Measurements from ENCODE around the gene IL10RA.
A peak's percentile ranks its signal among the peaks of the same experiment; 100 is the strongest.
"Not testable (repeated sequence)": the region's sequence is repeated elsewhere in the genome, so short reads cannot be mapped to it uniquely, and the experiment has no call there.

IL10RA gene

GRCh38 chr11:117985953-117986887 lies at the start of gene IL10RA:
Gene IL10RA, plus strand, starts transcription at chr11:117986394. Its CDS starts 74 bp downstream, at chr11:117986468.
- peak in 45 of 51 donors; percentile 17 to 85 (median 60) for DNase-seq

DNA sequence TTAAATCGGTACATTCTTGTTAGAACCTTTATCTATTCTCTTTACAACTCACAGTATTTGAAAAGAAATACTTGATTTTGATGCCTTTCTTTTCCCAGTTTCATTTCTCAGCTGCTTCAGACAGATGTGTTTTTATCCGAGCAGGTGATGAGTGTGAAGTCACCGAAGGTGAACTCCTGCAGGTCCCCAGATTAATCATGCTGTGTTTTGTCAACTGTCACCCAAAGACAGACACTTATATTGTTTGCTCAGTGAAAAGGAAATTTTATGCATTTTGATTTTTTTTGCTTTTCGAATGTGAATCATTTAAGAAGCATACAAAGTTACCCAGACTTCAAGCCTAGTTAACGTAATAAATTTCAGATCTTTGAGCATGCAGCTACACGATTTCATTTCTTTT lies 49.2 kb upstream of the IL10RA start:
- DNase-seq = no peak

DNA sequence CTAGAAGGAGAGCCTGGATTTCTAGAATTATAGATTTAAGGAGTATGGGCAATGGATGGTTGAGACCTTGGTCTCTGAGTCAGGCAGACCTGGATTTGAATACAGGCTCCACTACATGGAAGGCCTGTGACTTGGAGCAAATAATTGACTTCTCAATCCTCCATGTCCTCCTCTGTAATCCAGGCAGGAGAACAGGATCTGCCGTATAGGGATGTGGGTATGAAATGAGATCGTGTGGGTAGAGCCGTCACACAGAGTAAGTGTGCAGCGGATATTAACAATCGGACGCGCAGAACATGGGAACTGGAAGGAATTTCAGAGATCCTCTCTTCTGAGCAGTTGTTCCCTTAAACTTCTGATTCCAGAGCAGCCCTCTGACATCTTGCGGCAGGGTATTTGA lies 45.5 kb upstream of the IL10RA start:
- DNase-seq = no peak

DNA sequence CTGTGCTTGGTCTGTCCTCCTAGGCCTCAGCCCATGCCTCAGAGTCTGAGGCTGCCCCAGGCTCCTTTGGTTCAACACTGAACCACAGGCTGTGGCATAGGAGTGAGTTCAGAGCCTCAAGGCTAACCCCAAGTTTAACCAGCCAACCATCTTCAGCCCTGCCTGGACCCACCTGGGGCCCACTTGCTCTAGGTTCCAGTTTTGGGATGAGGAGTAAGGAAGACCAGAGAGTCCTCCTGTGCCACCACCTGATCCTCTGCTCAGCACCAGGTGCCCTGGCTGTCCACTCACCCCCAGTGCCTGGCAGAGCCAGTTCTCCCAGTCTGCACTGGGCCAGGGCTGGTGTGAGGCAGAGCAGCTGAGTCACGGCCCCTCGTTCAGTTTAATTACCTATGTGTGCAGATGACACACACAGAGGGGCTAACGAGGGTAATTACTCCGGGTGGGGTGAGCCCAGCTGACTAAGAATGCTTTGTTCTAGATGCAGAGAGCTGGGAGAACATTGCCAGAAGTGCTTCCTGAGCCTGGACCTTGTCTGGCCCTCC lies 45.0 kb upstream of the IL10RA start:
- DNase-seq = no peak

- no peak for DNase-seq
Measured at GRCh38 chr11:117941976-117942654, 44.1 kb upstream of the IL10RA start.

- DNase-seq = no peak
Measured at GRCh38 chr11:117944554-117944953, 41.6 kb upstream of the IL10RA start.

GRCh38 chr11:117945047-117945810 lies 41.0 kb upstream of the IL10RA start:
- DNase-seq = no peak

- DNase-seq = no peak
Measured at GRCh38 chr11:117946156-117946841, 39.9 kb upstream of the IL10RA start.

GRCh38 chr11:117946842-117947526 lies 39.2 kb upstream of the IL10RA start:
- DNase-seq = peak in 50 of 51 donors; percentile 14 to 92 (median 72)

- DNase-seq = not testable (repeated sequence)
Measured at GRCh38 chr11:117947751-117948150, 38.4 kb upstream of the IL10RA start.

GRCh38 chr11:117948466-117948865 lies 37.7 kb upstream of the IL10RA start:
- DNase-seq = not testable (repeated sequence)

DNA sequence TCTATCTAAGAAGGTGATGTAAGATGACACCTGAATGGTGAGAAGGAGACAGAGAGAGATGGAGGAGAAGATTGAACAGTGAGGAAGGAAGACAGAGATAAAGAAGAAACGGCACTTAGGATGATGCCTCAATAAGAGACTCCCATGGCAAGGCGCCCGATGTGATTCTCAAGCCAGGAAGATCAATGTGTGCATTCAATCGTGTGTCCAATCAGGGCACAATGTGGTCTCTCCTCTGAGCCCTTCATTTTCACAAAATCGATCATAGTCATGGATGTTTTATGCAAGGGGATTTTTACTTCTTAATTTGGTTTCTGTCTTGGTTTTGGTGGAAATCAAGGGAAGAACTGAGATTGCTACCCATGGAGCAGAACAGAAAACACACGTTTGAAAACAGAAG lies 37.1 kb upstream of the IL10RA start:
- DNase-seq = no peak

GRCh38 chr11:117950301-117950700 lies 35.9 kb upstream of the IL10RA start:
- no peak for DNase-seq

DNA sequence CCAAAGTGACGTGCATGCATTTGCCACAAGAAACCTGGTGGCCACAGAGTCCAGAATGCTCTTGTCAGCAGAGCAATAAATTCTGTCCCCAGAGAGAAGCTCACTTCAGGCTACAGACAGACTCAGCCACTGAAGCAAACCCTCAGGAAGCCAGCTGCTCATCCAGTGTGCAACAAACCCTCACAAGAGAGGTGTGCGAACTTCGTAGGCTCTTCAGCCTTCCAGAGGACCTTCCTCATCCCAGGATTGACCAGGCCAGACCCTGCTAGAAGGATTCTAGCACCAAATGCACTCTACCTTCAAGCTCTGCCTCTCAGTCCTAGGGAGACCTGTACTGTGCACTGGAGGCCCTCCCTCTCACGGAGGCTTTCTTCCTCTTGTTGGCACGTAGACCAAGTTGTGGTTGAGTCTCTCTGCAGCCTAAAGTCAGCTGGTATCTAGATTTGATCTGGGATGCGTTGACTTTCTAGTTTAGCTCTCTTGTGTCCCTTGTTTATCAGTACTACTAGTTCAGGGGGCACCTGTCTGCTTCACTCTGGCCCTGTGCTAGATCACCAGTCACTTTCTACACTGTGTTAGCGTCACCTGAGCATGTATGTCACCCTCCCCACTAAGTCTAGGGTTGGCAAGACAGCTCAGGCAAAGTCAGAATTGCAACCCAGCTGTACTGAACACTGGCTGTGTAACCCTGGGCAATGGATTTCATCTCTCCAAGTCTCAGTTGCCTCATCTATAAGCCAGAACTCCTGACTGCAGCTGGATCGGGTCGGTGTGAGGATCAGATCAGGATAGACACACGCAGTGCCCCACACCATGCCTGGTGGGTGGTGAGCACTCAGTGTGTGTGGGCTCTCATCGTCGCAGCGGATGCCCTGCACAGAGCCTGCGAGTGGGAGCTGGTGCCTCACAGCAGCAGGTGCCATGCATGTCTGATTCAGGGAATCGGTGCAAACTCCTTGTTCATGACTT lies 34.9 kb upstream of the IL10RA start:
- DNase-seq = peak in 1 of 51 donors; percentile 54

DNA sequence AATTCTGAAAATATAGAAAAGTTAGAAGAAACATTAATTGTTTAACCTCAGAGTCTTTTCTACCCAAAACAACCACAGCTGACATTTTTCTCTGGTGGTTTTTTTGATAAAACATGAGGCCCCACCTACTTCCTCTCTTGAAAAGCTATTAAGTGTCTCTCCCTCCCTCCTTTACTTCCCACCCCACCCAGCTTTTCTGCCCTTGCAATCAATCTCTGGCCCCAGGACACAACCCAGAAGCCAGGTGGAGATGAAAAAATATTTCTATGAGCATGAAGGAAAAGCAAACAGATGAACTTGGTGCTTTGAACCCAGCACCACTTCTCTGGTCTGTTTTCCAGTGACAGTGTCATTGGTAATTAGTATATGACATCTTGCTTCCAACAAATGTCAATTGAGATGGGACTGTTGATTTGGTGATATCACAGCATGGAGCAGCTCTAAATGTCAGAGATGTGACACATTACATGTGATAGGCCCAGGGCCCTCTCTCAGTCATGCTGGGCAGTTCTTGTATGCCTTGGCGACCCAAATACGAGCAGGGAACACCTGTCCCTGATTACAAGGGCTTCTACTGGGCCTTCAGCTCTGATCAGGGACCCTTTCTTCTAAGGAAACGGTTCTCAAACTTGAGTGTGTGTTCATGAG lies 33.0 kb upstream of the IL10RA start:
- DNase-seq = no peak

- no peak for DNase-seq
Measured at GRCh38 chr11:117958949-117959348, 27.2 kb upstream of the IL10RA start.

DNA sequence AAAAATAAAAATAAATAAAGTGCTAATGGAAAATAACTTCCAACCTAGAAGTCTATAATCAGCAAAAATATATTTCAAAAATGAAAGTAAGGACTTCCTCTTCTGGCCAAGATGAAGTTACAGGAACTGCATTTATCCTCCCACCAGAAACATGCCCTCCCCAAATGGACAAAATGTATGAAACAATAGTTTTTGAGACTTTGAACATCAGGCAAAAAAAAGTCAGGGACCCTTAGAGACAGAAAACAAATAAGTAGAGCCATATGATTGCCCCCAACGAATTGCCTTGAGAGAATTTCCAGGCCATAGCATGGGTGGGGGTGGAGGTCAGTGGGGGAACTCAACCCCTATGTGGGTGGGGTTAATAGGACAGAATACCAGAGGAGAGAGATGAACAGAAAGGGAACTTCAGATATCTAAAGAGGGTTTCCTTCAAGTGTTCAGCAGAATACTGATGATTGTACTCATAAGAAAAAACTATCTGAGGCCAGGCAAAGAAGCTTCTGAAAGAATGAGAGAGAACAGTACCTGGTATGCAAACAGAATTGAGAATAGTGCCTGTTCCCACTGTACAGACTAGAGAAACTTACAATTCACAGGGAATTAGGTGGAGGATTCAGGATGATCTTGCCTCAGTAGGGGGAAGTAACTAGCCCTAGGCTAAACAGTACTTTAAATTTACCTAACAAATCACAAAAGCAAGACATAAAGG lies 26.6 kb upstream of the IL10RA start:
- no peak for DNase-seq

DNA sequence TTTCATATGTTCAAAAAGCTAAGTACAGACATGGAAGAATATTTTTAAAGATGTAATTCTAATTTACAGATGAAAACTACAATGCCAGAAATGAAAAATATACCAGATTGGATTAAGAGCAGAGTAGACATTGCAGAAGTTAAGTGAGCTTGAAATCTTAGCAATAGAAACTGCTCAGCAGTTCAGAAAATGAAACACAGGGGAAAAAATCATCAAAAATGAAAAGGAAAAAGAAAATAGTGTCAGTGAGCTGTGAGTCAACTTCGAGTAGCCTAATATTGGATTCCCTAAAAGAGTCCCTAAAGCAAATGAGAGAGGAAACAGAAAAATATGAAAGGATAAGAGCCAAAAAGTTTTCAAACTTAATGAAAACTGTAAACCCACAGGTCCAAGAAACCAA lies 25.8 kb upstream of the IL10RA start:
- no peak for DNase-seq
